Inferior parietal cortex (tissue), 1 donor: ENCODE data around the gene LRRFIP1.
A peak's percentile ranks its signal among the peaks of the same experiment; 100 is the strongest.
"Not testable (repeated sequence)": the region's sequence is repeated elsewhere in the genome, so short reads cannot be mapped to it uniquely, and the experiment has no call there.

ENCODE experiments used
- DNase-seq: peaks from one replicate; pipeline ENCODE4 v3.0.0-alpha.2; 2016; ENCODE audit errors: extremely low spot score

Gene LRRFIP1

GRCh38 chr2:237664151-237664550 is 36.8 kb downstream of the LRRFIP1 start:
- DNase-seq, result no peak

- DNase-seq, result no peak
Measured at GRCh38 chr2:237665713-237666143, 38.3 kb downstream of the LRRFIP1 start.

GRCh38 chr2:237666606-237667005 is 39.2 kb downstream of the LRRFIP1 start:
- no peak for DNase-seq

GRCh38 chr2:237667050-237667576 is 39.7 kb downstream of the LRRFIP1 start:
- DNase-seq, result not testable (repeated sequence)

GRCh38 chr2:237667893-237668292 is 40.5 kb downstream of the LRRFIP1 start:
- no peak for DNase-seq

GRCh38 chr2:237668440-237668839 is 41.1 kb downstream of the LRRFIP1 start:
- no peak for DNase-seq

GRCh38 chr2:237669283-237669627 is 41.9 kb downstream of the LRRFIP1 start:
- DNase-seq, result no peak

GRCh38 chr2:237669628-237670392 is 42.4 kb downstream of the LRRFIP1 start:
- no peak for DNase-seq

GRCh38 chr2:237670641-237671040 is 43.3 kb downstream of the LRRFIP1 start:
- DNase-seq, result no peak

GRCh38 chr2:237671466-237672138 is 44.2 kb downstream of the LRRFIP1 start:
- DNase-seq, result no peak

GRCh38 chr2:237672731-237673129 is 45.3 kb downstream of the LRRFIP1 start:
- DNase-seq, result no peak

GRCh38 chr2:237673130-237674001 is 46.0 kb downstream of the LRRFIP1 start:
- peak; percentile 69 for DNase-seq

GRCh38 chr2:237674731-237675276 is 47.4 kb downstream of the LRRFIP1 start:
- no peak for DNase-seq

- DNase-seq, result no peak
Measured at GRCh38 chr2:237675316-237675715, 47.9 kb downstream of the LRRFIP1 start.

GRCh38 chr2:237680702-237681478 is 53.5 kb downstream of the LRRFIP1 start:
- no peak for DNase-seq

GRCh38 chr2:237682151-237682550 is 54.8 kb downstream of the LRRFIP1 start:
- no peak for DNase-seq

- DNase-seq, result no peak
Measured at GRCh38 chr2:237682856-237683670, 55.7 kb downstream of the LRRFIP1 start.

- DNase-seq, result no peak
Measured at GRCh38 chr2:237685408-237685807, 58.0 kb downstream of the LRRFIP1 start.

GRCh38 chr2:237686659-237687136 is 59.3 kb downstream of the LRRFIP1 start:
- DNase-seq, result no peak

- DNase-seq, result no peak
Measured at GRCh38 chr2:237688081-237688480, 60.7 kb downstream of the LRRFIP1 start.
